HG03066 (cell line): ENCODE results near the gene HHIP.

ENCODE experiments used
- ATAC-seq: cut with Tn5 transposase; IDR thresholded peaks from one replicate; pipeline ENCODE4 v1.9.1; 2021; ENCODE audit warnings: low read depth; ENCODE audit not compliant: unreplicated experiment

Gene HHIP

GRCh38 chr4:144645631-144646522 is at the start of gene HHIP:
TSS of gene HHIP (plus strand) at chr4:144646156. CDS start at chr4:144646676, 520 bp downstream.
- no peak for ATAC-seq

DNA sequence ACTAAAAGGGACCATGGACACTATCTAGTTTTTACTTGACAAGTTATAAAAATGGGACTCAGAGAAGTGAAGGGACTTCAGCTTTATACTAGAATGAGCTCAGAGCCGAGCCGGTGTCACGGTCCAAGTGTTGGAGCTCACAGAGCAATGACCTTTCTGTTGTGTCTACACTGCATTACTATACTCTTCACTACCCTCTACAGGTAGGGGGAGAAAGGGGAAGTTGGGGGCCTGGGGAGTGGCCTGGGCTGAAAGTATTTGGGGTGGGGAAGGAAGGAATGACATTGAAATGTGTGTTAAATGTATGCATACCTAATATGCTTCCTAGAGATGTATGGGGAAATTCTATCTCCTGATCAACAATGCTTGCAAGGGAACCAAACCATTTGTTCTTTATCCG is 48.8 kb upstream of the HHIP start:
- ATAC-seq: no peak

DNA sequence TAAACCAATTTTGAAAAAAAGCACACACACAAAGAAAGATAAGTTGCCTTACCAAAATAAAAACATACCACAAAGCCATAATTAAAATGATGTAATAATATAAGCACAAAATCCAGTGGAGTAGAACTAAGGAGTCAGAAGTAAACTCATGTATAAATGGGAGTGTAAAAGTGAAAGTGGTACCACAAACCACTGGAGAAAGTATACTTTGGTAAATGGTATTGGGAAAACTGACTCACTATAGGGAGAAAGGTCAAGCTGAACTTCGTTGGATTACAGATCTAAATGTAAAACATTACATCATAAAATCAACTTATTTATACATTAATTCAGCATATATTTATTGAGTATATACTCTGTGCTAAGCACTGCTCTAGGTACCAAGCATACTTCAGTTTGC is 46.3 kb upstream of the HHIP start:
- ATAC-seq: no peak

GRCh38 chr4:144611850-144612249 is 34.1 kb upstream of the HHIP start:
- ATAC-seq: no peak

DNA sequence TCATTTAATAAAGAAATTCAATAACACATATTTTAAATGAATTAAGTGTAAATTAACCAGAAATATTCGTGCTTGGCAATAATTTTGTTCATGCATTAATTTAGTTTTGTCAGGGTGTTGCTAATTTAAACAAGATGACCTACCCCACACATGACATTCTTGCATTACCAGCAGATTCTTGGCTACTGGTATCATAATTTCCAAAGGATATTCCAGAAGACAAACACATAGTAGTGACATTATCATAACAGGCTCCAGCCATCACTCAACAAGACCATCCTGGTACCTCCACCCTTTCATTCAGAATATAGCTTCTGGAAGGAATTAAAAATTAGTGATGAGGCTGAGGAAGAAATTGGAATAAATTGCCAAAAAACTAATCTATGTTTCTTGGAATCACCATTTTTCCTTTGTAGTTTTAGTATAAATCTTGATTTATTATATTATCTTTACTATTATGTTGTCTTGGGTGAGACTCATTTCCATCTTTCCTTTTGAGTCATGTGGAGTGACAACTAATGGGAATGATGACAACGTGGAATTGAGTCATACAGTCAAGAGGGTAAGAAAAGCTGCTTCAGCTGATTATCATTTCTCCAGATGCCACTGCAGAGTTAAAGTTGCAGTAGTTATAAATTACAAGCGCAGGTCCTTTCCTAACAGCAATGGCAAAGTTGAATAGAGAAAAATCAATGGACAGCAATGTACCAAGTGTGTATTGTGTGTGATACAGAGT is 30.9 kb upstream of the HHIP start:
- no peak for ATAC-seq

- ATAC-seq: no peak
These were observed 24.3 kb upstream of the HHIP start for GRCh38 chr4:144621681-144622080.

- no peak for ATAC-seq
These were observed 18.3 kb upstream of the HHIP start for GRCh38 chr4:144627663-144628076.

DNA sequence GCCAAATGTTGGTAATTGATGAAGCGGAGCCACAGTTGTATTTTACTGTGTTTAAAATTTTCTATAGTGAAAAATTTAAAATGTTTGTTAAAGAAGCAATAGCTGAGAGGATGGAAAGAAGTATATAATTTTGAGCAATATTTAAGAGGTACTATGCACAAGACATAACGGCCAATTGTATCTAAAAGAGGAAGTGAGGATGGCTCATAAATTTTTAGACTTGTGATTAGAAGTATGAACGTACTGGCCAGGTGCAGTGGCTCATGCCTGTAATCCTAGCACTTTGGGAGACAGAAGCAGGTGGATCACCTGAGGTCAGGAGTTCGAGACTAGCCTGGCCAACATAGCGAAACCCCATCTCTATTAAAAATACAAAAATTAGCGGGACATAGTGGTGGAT is 12.7 kb upstream of the HHIP start:
- ATAC-seq: no peak

DNA sequence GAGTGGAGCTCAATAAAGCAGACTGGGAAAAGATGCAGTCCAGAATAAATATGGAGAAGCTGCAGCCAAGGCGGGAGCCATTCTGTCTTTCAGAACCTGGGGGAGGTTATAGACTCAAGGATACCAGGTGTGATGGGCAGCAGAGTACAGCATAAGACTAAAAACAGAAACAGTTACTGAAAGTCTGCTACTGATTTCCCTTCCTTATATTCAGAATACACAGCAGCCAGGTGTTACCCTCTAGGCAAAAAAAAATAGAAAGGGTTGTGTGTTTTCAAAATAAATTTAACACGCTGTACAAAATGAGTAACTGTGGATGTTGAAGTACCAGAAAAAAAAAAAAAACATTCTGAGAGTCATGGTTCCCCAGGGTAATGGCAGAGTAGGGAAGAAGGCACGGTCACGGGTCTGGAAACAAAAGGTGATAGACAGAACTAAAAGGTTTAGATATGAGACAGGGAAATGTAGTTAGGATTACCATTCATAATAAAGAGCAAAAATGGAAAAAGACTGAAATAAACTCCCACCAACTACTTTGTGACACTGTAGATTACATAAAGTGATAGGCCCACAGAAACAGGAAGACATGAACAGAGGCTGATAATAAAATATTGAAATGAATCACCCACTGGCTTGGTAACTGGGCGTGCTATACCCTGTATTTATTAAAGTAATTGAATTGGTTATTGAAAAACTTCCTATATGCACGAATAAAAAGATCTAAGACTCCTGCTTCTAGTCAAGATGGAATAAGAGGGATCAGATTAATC is 10.8 kb upstream of the HHIP start:
- ATAC-seq: peak; percentile 99

DNA sequence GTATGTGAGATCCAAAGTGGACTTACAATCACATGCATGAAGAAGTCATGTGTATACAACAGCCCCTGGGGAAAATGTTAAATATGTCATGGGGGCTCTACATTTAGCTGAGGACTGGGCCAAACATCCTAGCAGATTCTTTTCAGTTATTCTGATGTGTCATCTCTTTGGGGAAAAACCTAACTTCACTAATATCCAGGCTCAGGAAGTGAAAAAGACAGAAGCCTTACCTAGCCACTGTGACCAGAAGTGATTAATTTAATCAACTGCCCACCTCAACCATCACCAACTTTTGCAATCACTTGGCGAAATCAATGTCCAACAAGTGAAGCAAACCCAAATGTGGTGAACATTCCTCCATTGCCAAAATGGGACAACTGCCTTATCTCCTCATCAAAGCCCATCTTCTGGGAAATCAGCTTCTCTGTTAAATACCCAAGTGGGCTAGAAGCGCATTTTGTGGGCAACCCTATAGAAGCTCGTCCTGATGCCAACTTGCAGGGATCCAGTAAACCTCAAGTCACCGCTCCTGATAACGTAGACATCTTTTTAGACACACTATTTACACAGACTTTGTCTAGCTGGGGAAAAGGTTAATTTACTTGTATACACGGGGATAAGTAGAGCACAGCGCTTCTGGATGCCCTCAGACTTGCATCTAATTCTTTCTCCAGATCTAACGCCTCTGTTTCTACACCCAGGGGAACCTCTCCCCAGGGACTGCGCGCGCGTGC is 1.4 kb upstream of the HHIP start:
- no peak for ATAC-seq

GRCh38 chr4:144645102-144645630 is 790 bp upstream of the HHIP start:
- ATAC-seq: no peak

DNA sequence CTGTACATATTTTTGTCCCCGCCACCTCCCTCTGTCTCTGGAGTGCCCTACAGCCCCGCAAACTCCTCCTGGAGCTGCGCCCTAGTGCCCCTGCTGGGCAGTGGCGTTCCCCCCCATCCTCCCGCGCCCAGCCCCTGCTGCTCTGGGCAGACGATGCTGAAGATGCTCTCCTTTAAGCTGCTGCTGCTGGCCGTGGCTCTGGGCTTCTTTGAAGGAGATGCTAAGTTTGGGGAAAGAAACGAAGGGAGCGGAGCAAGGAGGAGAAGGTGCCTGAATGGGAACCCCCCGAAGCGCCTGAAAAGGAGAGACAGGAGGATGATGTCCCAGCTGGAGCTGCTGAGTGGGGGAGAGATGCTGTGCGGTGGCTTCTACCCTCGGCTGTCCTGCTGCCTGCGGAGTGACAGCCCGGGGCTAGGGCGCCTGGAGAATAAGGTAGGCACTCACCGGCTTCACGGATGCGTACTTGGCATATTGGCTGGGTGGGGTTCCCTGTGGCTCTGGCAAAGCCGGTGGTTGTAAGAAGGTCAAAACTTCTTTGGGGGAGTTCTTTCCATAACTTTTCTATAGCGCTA is 653 bp downstream of the HHIP start:
- no peak for ATAC-seq

GRCh38 chr4:144647095-144647561 is 1.2 kb downstream of the HHIP start:
- ATAC-seq: no peak

- ATAC-seq: no peak
These were observed 1.6 kb downstream of the HHIP start for GRCh38 chr4:144647590-144647989.

GRCh38 chr4:144648042-144648441 is 2.1 kb downstream of the HHIP start:
- no peak for ATAC-seq

DNA sequence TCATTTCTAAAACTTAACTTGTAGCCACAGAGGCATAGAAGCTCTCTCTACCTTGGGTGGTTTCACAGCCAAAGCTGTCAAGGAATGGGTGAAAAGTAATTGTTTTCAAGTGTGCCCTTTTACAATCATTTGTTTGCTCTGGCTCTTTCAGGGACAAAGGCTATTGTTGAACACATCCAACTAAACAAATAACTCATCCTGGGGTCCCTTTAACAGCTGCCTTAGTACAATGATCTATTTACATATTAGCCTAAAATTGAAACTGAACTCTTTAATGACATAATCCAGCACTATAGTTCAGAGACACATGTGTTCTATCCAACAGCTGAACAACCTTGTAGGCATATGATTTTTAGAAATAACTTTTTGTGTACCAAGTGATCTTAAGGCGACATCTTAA is 3.7 kb downstream of the HHIP start:
- ATAC-seq: no peak

DNA sequence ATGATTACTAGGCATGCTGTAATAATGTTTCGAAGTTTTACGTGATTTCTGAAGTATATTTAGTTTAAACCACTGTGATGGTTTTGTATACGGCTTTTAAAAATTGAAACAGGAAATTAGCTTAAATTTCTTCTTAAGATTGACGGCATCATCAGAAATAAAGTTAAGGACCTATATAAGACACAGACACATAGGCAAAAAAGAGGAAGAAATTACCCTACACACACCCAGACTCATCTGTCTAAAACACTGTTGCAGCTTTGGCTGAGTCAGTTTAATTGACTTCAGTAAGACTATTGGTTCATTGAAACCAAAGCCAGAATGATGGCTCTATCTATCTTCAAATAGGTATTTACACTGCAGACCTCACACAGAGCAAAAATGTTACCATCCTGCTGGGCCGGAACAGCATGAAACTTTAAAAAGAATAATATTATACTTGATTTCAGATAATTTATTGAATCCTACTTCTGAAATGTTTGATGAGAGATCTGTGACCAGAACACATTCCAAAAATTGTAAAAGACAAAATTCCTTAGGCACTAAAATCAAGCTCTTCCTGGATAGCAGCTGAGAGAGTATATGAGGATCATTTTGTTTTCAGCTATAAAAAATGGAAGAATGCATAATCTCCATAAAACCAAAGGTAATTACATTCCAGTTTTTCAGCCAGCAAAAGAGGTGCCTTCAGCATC is 4.5 kb downstream of the HHIP start:
- ATAC-seq: no peak

DNA sequence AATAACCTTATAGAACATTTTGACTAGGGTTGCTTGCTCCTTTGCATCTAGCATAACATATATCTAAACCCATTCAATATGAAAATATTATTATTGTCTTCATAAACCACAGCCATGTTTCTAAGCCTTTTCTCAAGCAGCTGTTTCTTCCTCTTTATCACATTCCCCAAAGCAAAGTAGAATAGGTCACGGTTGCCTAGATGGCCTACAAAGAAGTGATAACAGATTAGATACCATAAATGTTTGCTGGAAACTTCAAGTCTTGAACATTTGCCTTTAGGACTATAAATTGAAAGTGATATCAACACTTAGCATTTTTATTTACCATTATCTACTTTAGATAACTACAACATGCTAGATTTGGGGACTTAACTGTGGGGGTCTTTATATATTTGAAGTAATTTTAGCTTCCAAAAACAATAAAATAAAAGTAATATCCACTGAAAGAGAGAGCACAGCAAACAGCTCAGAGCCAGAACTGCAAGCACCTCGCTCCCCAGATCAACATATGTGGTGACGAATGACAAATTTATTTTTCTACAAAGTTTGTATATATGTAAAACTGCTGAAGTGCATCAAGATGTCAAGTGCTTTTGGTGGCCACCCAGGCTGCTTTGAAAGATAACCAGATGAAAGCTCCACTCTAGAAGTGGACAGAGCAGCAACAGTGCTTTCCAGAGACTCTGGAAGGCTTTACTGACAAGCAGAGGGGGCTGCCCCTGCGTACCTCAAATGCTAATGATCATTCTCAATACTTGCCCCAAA is 8.0 kb downstream of the HHIP start:
- ATAC-seq: no peak
